ENCODE data around the gene RPS3A. TPM values are rescaled to one million over a fixed set of nuclear protein-coding genes. Genes with fewer than 3 reads are reported as not detected.

The RPS3A gene
- total RNA-seq, 2 experiments from 2014 or later, result 3,793 to 3,917 TPM

- H3K27ac Mint-ChIP-seq, result peak overlapping the region; percentile 37
- peaks cover 10% of the 10 kb centered on the region for H3K36me3 Mint-ChIP-seq (ENCODE audit: low read depth)
- intact Hi-C loops (cut with micrococcal nuclease), result loop anchor here (5.0 to 10.0 kb wide), 5 partner anchors 208 to 1680 kb away; partner anchors contain the start of genes ARFIP1 and TIGD4
- no peak overlapping the region for H3K4me3 Mint-ChIP-seq
- peaks cover 11% of the 10 kb centered on the region for H3K4me1 Mint-ChIP-seq (ENCODE audit: low read depth)
- H3K27me3 Mint-ChIP-seq (ENCODE audit: low read depth), result peaks cover 4% of the 10 kb centered on the region
- no peak for DNase-seq
- CTCF ChIA-PET, result no interaction called here
- H3K9me3 Mint-ChIP-seq, result no peaks in the 10 kb centered on the region
These were observed 4.3 kb upstream of the RPS3A start for GRCh38 chr4:151095142-151095541.

GRCh38 chr4:151097759-151098158, 1.7 kb upstream of the RPS3A start:
- H3K4me1 Mint-ChIP-seq (ENCODE audit: low read depth), result peaks cover 28% of the 10 kb centered on the region
- peak overlapping the region; percentile 100 for H3K27ac Mint-ChIP-seq
- peaks cover 34% of the 10 kb centered on the region for H3K36me3 Mint-ChIP-seq (ENCODE audit: low read depth)
- CTCF ChIA-PET, result interaction anchor here (0.6 to 1.2 kb wide), 4 partner anchors 14 to 180 kb away, joined by 3 to 6 read pairs (median 4); no protein-coding TSS in a partner anchor
- H3K4me3 Mint-ChIP-seq, result peak overlapping the region; percentile 38
- DNase-seq, result no peak
- H3K27me3 Mint-ChIP-seq (ENCODE audit: low read depth), result peaks cover 4% of the 10 kb centered on the region
- intact Hi-C loops (cut with micrococcal nuclease), result loop anchor here (2.0 to 10.0 kb wide), 6 partner anchors 210 to 1677 kb away; partner anchors contain the start of genes ARFIP1 and TIGD4
- H3K9me3 Mint-ChIP-seq, result no peaks in the 10 kb centered on the region

DNA sequence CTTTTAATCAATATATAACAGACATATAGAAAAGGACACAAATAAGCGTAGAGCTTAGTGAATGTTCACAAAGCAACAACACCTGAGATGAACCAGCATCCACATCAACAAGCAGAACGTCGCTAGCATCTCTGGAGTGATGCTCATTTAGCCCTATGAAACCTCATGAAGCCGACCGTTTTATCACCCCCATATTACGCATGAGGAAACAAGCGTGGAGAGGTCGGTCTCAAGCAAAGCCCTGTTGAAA, 524 bp upstream of the RPS3A start:
- Mint-ChIP-seq H3K27ac (peak overlapping the region; percentile 100), H3K9me3 (no peaks in the 10 kb centered on the region), H3K27me3 (ENCODE audit: low read depth) (peaks cover 4% of the 10 kb centered on the region), H3K4me1 (ENCODE audit: low read depth) (peaks cover 35% of the 10 kb centered on the region), H3K4me3 (peak overlapping the region; percentile 96), H3K36me3 (ENCODE audit: low read depth) (peaks cover 41% of the 10 kb centered on the region)
- CTCF ChIA-PET, result interaction anchor here (0.6 to 1.2 kb wide), 5 partner anchors 16 to 557 kb away, joined by 3 to 6 read pairs (median 3); no protein-coding TSS in a partner anchor
- intact Hi-C loops (cut with micrococcal nuclease), result loop anchor here (1.0 to 10.0 kb wide), 14 partner anchors 67 to 1676 kb away; partner anchors contain the start of genes ARFIP1, FBXW7, GATB and LRBA
- DNase-seq, result no peak

DNA sequence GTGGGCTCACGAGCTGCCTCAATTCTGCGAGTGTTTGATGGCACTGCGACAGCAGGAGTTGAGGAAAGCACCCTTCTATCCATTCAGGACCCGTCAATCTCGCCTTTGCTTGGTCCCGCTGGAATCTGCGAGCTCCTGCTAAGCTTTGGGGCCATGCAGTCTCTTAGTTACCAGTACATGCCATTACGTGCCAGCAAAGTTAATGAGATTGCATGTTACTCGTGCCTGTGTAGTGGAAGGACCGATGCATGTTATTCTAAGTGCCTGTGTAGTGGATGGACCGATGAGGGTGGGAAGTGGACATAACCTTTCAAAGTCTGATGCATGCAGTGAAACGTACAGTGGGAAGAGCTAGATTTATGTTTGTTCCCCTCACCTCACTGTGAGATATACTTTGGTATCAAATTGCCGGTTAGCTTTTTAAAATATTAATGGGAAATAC, 569 bp downstream of the RPS3A start:
- Mint-ChIP-seq H3K4me1 (ENCODE audit: low read depth) (peaks cover 41% of the 10 kb centered on the region), H3K27me3 (ENCODE audit: low read depth) (peaks cover 3% of the 10 kb centered on the region)
- intact Hi-C loops (cut with micrococcal nuclease), result loop anchor here (1.0 to 10.0 kb wide), 14 partner anchors 68 to 1675 kb away; partner anchors contain the start of genes ARFIP1, FBXW7, GATB and LRBA

GRCh38 chr4:151100531-151100930, 1.1 kb downstream of the RPS3A start:
- Mint-ChIP-seq H3K9me3 (no peaks in the 10 kb centered on the region), H3K36me3 (ENCODE audit: low read depth) (peaks cover 49% of the 10 kb centered on the region), H3K4me3 (peak overlapping the region; percentile 96), H3K27ac (peak overlapping the region; percentile 100), H3K27me3 (ENCODE audit: low read depth) (no peaks in the 10 kb centered on the region), H3K4me1 (ENCODE audit: low read depth) (peaks cover 41% of the 10 kb centered on the region)
- intact Hi-C loops (cut with micrococcal nuclease), result no loop called here
- DNase-seq, result no peak
- CTCF ChIA-PET, result interaction anchor here (0.5 to 1.3 kb wide), 5 partner anchors 9 to 139 kb away, joined by 3 to 5 read pairs (median 3); no protein-coding TSS in a partner anchor

More for the DNA sequence above, 569 bp downstream of the RPS3A start:
- Mint-ChIP-seq H3K27ac (peak overlapping the region; percentile 100), H3K36me3 (ENCODE audit: low read depth) (peaks cover 49% of the 10 kb centered on the region), H3K9me3 (no peaks in the 10 kb centered on the region), H3K4me3 (peak overlapping the region; percentile 96)
- CTCF ChIA-PET, result interaction anchor here (0.9 to 1.3 kb wide), 4 partner anchors 15 to 139 kb away, joined by 3 to 5 read pairs (median 3); no protein-coding TSS in a partner anchor
- no peak for DNase-seq

- peaks cover 36% of the 10 kb centered on the region for H3K4me1 Mint-ChIP-seq (ENCODE audit: low read depth)
These were observed 4.3 kb downstream of the RPS3A start for GRCh38 chr4:151103758-151104157.

DNA sequence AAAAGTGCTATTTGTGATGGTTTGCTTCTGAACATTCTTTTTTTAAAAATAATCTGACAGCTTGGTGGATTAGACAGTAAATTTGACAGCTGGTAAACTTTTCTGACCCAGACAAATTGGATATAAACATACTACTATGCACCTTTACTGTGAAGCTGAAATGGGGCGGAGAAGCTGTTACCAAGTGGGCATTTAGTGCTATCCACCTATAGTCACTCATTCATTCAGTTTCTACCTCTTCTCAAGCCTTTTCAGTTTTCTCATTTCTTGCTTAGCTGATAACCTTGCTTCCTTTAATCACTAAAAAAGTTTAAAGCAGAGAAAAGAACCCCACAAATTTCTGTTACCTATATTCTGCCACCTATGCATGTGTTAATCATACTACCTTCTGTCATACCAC, 5.2 kb downstream of the RPS3A start:
- Mint-ChIP-seq H3K27me3 (ENCODE audit: low read depth) (no peaks in the 10 kb centered on the region), H3K36me3 (ENCODE audit: low read depth) (peaks cover 58% of the 10 kb centered on the region), H3K9me3 (no peaks in the 10 kb centered on the region), H3K27ac (peak overlapping the region; percentile 68), H3K4me3 (no peak overlapping the region), H3K4me1 (ENCODE audit: low read depth) (peaks cover 35% of the 10 kb centered on the region)
- DNase-seq, result no peak
- intact Hi-C loops (cut with micrococcal nuclease), result no loop called here
- CTCF ChIA-PET, result interaction anchor here (1.1 kb wide), 2 partner anchors 16 to 121 kb away, joined by 3 read pairs; no protein-coding TSS in a partner anchor

More at GRCh38 chr4:151103758-151104157, 4.3 kb downstream of the RPS3A start:
- intact Hi-C loops (cut with micrococcal nuclease), result no loop called here
- Mint-ChIP-seq H3K9me3 (no peaks in the 10 kb centered on the region), H3K27ac (peak overlapping the region; percentile 19), H3K4me3 (no peak overlapping the region), H3K36me3 (ENCODE audit: low read depth) (peaks cover 62% of the 10 kb centered on the region), H3K27me3 (ENCODE audit: low read depth) (no peaks in the 10 kb centered on the region)
- CTCF ChIA-PET, result interaction anchor here (0.7 to 2.2 kb wide), 2 partner anchors 11 to 14 kb away, joined by 3 to 11 read pairs; no protein-coding TSS in a partner anchor
- no peak for DNase-seq

- H3K27me3 Mint-ChIP-seq (ENCODE audit: low read depth), result no peaks in the 10 kb centered on the region
These were observed 6.1 kb downstream of the RPS3A start for GRCh38 chr4:151105454-151106032.

DNA sequence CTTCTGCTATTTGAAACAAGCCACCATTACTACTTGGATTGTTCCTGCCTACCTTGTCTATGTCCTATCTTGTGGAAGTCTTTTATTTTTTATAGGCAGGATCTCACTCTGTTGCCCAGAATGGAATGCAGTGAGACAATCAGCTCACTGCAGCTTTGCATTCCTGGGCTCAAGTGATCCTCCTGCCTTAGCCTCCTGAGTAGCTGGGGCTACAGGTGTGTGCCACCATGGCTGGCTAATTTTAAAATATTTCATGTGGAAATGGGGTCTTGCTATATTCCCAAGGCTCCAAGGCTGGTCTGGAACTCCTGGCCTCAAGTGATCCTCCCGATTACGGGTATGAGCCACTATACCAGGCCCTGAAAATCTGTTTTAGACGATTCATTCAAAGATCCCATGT, 7.6 kb downstream of the RPS3A start:
- DNase-seq, result no peak
- intact Hi-C loops (cut with micrococcal nuclease), result no loop called here
- CTCF ChIA-PET, result no interaction called here
- Mint-ChIP-seq H3K9me3 (no peaks in the 10 kb centered on the region), H3K4me1 (ENCODE audit: low read depth) (peaks cover 24% of the 10 kb centered on the region), H3K36me3 (ENCODE audit: low read depth) (peaks cover 35% of the 10 kb centered on the region), H3K4me3 (no peak overlapping the region), H3K27ac (peak overlapping the region; percentile 19), H3K27me3 (ENCODE audit: low read depth) (no peaks in the 10 kb centered on the region)

More at GRCh38 chr4:151105454-151106032, 6.1 kb downstream of the RPS3A start:
- Mint-ChIP-seq H3K9me3 (no peaks in the 10 kb centered on the region), H3K36me3 (ENCODE audit: low read depth) (peaks cover 48% of the 10 kb centered on the region), H3K4me3 (no peak overlapping the region), H3K27ac (no peak overlapping the region), H3K4me1 (ENCODE audit: low read depth) (peaks cover 33% of the 10 kb centered on the region)
- CTCF ChIA-PET, result interaction anchor here (0.6 to 0.7 kb wide), 2 partner anchors 10 to 21 kb away, joined by 4 to 7 read pairs; no protein-coding TSS in a partner anchor
- intact Hi-C loops (cut with micrococcal nuclease), result no loop called here
- DNase-seq, result no peak

DNA sequence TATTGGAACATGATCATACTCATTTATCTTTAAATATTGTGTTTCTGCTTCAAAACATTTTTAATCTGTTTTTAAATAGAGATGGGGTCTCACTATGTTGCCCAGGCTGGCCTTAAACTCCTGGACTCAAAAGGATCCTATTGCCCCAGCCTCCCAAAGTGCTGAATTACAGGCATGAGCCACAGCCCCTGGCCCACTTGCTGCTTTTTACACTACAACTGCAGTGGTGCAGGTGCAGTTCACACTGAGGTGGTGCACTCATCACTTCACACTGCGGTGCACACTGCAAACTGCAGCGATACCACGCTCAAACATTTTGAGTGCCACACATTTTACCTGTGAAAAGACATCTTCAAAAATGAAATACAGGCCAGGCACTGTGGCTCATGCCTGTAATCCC, 10.8 kb downstream of the RPS3A start:
- Mint-ChIP-seq H3K27ac (no peak overlapping the region), H3K27me3 (ENCODE audit: low read depth) (no peaks in the 10 kb centered on the region), H3K9me3 (no peaks in the 10 kb centered on the region), H3K4me1 (ENCODE audit: low read depth) (peaks cover 5% of the 10 kb centered on the region), H3K4me3 (no peak overlapping the region), H3K36me3 (ENCODE audit: low read depth) (peaks cover 14% of the 10 kb centered on the region)
- intact Hi-C loops (cut with micrococcal nuclease), result loop anchor here (10.0 kb wide), 2 partner anchors 905 to 1275 kb away; no protein-coding TSS in a partner anchor
- no peak for DNase-seq
- CTCF ChIA-PET, result interaction anchor here (0.7 kb wide), 1 partner anchor 10 kb away, joined by 3 read pairs; no protein-coding TSS in a partner anchor

DNA sequence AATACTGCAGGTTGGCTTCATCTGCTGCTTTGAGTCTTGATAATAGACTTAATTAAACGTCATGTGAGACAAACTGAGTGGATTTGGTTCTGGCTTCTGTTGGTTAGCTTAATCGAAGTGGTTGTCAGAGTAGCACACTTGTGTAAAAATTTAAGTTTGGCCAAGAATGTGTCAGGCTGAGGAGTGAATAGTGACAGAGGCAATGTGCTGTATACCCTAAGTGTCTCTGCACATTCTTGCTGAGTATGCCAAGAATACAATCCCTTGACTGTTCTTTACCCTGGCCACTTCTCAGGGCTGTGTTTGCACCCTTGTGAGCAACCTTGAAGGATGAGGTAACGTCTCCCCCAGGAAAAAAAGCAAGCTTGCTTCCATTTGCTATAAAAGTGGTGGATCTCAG, 14.9 kb downstream of the RPS3A start:
- intact Hi-C loops (cut with micrococcal nuclease), result loop anchor here (10.0 kb wide), 2 partner anchors 900 to 1270 kb away; no protein-coding TSS in a partner anchor
- no peaks in the 10 kb centered on the region for H3K4me1 Mint-ChIP-seq (ENCODE audit: low read depth)

GRCh38 chr4:151114986-151115385, 15.6 kb downstream of the RPS3A start:
- intact Hi-C loops (cut with micrococcal nuclease), result loop anchor here (5.0 to 10.0 kb wide), 5 partner anchors 162 to 1270 kb away; partner anchors contain the start of genes FHIP1A, GATB and PRSS48
- Mint-ChIP-seq H3K4me1 (ENCODE audit: low read depth) (no peaks in the 10 kb centered on the region), H3K4me3 (no peak overlapping the region), H3K27me3 (ENCODE audit: low read depth) (no peaks in the 10 kb centered on the region), H3K9me3 (no peaks in the 10 kb centered on the region), H3K36me3 (ENCODE audit: low read depth) (no peaks in the 10 kb centered on the region), H3K27ac (no peak overlapping the region)
- CTCF ChIA-PET, result interaction anchor here (0.7 to 1.5 kb wide), 4 partner anchors 12 to 26 kb away, joined by 3 to 4 read pairs (median 3); no protein-coding TSS in a partner anchor
- DNase-seq, result no peak

More for the DNA sequence above, 14.9 kb downstream of the RPS3A start:
- no peak for DNase-seq
- no peak overlapping the region for H3K4me3 Mint-ChIP-seq
- H3K36me3 Mint-ChIP-seq (ENCODE audit: low read depth), result no peaks in the 10 kb centered on the region
- H3K27me3 Mint-ChIP-seq (ENCODE audit: low read depth), result no peaks in the 10 kb centered on the region
- CTCF ChIA-PET, result interaction anchor here (0.7 to 1.5 kb wide), 4 partner anchors 11 to 27 kb away, joined by 3 to 4 read pairs (median 3); no protein-coding TSS in a partner anchor
- no peak overlapping the region for H3K27ac Mint-ChIP-seq
- H3K9me3 Mint-ChIP-seq, result no peaks in the 10 kb centered on the region

Data from activated naive CD4-positive, alpha-beta T cell treated with anti-CD3 and anti-CD28 coated beads for 36 hours (primary cell).